Endometrium (tissue), 2 donors: Measurements from ENCODE around the gene GNAO1.

Experiments used
- FAIRE-seq: peaks from 2 replicates; lab custom pipeline; 2012; peaks lifted over from hg19 to GRCh38; lab: Jason Lieb, UNC
- donor health status: control.
- donor health status: control.

Gene GNAO1

DNA sequence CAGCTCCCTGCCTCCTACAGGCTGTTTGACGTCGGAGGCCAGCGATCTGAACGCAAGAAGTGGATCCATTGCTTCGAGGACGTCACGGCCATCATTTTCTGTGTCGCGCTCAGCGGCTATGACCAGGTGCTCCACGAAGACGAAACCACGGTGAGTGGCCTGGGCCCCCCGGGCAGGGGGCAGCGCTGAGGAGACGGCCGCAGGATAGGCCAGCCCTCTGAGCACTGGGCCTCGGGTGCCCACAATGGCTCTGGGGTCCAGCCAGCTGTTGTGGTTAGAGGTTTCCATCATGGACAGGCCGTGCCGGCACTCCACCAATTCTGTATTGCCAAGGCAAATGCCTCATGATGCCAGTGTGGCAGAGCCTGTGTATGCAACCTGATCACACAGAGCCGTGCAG is 145.4 kb downstream of the GNAO1 start:
- FAIRE-seq: no peak

DNA sequence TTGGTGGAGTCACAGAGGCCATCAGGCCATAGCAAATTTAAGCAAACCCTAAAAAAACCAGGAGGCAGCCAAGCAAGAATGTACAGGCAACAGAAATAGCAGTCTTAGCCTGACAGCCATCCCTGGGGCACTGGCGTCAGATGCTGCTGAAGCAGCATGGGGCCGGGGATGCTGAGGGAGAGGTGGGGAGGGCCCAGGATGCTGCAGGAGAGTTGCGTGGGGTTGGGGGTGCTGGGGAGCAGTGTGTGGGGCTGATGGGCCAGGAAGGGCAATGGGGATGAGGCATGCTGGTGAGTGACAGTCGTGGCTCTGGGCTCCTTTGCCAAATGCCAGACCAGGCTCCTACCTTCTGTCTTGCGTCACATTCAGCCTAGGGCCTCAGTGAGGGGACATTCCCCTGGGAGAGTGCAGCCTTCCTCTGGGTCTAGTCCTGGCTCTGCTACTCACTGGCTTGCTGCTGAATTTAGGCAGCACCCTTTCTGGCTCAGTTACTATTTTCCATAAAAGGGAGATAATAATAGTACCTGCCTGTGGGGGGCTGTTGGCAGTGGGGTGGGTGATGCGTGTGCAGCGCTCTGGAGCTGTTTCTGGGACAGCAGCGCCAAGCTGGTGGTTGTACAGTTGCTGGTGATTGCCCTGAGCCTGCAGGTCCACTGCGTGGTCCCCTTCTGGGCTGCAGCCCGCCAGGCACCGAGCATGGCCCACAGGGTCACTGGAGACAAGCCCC is 146.0 kb downstream of the GNAO1 start:
- no peak for FAIRE-seq

DNA sequence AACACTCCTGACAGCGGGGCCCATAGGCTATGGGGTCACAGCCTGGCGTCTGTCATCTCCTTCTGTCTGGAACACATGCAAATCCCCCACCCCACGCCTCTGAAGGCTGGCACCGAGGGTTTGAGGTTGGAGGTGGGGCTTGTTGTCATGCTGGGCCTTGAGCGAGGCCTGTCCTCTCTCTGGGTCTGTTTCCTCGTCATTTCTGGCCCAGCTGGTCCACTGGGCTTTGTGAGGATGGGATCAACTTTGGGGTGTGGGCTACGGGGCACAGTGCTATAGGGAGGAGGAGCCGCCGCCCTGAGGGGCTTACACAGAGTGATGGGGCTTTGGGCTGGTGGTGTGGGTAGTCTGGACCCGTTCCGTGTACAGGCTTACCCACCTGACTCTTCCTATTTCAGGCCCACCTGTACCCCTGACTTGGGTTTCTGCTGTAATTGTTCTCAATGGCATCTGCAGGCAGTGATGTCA is 146.6 kb downstream of the GNAO1 start:
- FAIRE-seq: no peak

DNA sequence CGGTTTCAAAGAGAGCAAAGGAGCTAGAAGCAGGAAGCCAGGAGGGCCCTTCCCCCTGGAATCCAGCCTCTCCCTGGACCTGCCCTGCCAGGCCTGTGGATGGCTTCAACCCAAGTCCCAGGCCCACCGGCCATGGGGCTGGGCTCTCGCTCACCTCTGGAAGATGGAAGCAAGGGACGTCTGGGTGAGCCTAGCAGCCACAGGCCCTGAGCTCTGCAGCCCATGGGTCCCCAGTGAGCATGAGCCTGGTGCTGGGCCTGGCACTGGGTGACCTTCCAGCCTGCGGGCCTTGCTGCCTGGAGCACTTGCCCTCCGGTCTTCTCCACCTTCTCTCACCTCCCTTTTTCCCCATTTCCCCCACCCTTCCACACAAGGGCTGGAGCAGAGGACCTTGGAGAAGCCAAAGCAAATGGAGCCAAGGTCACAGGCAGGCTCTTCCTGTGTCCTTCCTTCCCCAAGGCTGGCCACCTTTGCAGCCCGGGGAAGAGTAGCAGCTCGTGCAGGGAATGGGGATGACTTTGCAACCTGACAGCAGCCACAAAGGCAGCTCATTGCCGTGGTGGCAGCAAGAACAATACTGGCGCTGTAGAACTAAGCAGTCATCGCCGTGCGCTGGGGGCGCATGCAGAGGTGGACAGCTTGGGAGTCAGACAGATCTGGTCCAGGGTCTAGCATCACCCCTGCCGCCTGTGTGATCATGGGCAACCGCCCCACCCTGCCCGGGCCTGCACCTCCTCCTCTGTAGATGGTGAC is 147.5 kb downstream of the GNAO1 start:
- no peak for FAIRE-seq

DNA sequence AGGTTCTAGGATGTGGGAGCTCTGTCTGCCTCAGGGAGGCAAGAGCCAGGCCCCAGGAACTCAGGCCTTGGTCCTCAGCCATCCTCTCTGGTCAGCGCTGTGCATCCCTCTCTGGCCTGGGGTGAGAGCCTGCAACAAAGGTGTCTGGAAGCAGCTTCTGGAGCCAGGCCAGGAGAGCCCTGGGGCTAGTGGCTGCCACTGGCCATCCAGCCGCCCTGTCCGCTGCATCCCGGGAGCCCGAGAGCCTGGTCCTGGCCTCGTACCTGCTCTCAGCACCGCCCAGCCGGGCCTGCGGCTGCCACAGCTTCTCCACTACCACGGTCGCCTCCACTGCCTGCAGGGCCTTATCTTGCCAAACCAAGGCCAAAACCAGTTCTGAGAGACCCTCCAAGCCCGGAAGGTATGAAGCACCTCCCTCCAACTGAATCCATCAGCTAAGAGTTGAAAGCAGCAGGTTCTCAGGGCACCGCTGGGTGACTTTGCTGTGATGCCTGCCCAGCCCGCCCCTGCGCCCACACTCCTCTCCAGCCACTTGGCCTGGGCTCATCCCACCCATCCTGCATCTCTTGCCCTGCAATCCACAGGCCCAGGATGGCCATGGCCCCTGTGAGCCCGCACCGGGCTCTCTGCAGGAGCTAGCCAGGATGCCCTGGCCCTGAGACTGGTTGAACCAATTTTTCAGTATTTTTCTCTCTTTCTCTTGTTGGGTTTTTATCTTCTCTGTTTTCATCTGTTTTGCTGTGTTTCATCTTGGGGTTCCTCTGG is 148.3 kb downstream of the GNAO1 start:
- no peak for FAIRE-seq

DNA sequence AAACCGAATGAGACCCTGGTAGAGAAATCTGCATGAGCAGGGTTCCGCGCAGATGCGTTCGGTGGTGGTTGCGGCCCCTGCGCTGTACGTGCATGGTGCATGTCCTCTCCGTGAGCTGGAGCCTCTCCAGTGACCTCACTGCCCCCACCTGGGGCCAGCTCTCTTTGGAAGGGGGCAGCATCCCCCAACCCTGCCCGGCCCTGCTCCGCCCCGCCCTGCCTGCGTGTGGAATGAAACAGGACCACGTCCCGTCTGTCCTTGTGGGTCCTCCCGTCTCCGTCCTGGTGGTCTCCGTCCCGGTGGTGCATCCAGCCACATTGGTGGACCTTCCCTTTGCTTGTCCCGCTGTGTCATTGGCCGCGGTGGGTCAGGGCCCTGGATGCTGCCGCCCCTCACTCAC is 149.1 kb downstream of the GNAO1 start:
- no peak for FAIRE-seq

DNA sequence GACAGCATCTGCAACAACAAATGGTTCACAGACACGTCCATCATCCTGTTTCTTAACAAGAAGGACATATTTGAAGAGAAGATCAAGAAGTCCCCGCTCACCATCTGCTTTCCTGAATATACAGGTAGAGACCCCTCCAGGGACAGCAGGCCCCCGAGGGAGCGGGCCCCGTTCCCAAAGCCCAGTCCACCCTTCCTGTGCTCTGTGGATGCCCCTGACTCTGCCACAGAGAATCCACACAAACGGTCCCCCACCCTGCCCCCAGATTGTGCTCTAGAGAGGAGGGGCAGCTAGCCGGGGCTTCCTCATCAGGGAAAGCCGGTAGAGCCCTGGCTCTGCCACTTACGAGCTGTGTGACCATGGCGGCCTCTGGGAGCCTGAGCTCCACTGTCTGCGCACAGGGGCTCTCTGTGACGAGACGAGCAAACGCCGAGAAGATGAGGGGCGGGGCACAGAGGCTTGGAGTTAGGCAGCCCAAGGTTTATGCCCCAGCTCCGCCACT is 149.6 kb downstream of the GNAO1 start:
- FAIRE-seq: no peak

DNA sequence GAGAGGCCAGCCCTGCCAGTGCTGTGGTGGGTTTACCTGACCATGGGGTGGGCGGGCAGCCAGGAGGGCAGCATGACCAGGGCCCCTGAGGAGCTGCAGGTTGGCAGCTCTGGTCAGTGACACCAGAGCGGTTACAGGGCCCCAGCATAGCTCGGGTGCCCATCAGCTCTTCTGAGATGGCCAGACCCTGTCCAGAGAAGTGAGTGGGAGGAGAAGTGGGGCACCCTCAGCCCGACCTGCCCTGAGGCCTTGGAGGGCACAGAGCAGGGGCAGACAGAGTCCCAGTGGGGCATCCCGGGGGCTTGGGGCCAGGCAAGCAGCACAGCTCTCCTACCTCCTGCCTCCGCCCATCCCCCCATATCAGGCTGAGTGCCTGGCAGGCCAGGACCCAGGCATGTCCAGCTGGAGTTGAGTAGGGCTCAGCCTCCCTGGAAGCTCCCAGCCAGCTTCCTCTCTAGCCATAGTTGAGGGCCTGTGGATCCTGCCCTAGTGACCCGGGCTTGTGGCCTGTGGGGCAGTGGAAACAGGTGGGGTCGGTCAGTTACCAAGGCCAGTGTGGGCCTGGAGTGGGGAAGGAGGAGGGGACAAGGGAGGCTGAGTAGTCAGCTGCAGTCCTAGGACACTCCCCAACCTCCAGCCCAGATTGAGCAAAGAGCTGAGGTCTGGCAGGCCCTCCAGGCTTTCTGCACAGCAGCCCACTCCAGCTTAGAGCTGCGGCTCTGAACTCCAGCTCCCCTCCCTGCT is 150.5 kb downstream of the GNAO1 start:
- no peak for FAIRE-seq

DNA sequence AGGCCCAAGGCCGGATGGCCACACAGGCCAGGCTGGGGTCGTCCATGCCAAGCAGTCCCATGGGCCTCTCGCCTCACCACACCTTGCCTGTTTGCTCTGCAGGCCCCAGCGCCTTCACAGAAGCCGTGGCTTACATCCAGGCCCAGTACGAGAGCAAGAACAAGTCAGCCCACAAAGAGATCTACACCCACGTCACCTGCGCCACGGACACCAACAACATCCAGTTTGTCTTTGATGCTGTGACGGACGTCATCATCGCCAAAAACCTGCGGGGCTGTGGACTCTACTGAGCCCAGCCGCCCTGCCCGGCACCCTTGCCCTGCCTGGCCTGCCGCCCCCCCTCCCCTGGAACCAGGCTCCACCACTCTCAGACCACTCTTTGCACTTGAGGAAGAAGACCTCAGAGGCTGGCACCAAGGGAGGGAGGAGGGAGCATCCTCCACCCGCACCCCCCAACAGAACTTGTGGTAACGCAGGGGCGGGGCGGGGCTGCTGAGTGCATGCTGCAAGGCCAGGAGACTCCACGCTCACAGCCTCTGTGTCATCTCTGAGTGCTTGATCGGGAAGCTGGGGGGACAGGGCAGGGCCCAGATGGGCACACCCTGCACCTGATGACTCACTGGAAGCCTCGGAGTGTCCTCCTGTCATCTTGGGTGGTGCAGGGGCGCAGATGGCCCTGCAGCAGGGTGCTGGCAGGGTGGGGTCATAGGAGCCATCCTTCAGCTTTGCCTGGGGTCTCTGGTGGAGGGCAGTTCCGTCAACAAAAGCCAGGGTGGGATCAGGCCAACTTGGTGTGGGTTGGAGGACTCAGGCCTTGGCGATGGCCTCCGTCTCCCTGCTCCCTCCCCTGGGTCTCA is 152.6 kb downstream of the GNAO1 start:
- FAIRE-seq: no peak

DNA sequence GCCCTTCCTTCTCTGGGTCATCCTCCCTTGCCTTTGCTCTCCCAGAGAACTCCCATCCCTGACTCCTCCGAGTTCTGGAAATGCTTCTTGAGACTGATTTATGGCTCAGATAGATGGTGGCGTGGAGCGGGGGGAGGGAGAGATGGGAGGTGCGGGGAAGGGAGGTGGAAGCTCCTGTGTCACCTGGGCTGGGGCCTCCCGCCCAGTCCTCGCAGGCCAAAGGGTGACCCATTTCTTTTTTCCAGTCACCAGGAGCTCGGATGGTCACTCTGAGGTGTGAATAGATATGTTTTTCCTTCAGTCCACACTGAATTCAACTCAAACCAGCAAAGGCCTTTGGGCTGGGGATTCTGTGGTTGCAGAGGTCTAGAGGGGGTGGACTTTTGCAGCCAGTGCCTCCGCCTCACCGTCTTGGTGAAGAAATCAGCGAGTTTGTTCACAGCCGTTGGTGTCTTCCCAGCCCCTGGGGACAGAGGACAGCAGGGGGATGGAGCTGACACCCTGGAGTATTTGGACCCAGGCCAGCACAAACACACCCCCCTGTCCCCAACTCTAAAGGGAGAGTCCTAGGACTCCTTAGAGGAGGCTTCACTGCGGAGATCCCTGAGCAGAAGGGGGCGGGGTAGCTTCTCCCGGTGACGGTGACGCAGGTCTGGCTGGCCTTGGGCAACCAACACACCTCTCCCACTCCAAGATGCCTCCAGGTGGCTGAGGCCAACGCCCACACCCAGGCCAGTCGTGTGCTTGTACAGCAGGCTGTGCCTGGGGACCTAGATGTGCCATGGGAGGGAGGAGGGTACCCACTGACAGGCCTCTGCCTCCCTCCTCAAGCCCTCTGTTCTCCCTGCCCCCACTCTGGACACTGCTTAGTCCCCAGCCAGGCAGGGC is 153.5 kb downstream of the GNAO1 start:
- FAIRE-seq: no peak

DNA sequence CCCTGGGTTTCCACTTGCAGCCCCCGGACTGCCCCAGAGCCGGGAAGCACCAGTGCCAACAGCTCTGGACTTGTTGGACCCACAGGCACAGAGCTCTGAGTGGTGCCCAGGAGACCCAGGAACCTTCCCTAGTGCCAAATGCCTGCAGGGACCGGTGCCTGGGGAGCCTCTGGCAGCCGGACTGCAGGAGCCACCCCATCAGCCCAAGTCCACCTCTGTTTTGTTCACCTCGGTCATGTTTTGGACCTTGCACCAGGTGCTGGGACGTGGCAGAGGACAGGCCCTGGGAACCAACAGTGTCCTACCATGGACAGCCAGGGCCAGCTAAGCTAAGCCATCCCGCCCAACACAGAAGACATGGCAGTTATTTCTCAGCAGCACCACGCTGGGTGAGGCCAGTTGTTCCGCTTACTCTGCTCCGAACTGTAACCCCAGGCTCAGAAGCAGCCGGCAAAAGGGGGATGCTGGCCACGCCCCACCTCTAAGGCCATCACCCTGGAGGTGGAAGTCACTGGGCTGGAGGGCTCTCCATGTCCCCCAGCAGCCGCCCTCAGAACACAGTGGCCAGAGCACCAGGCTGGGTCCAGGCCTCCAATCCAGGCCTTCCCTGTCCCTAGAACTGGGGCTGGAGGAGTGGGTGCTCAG is 154.2 kb downstream of the GNAO1 start:
- FAIRE-seq: no peak

DNA sequence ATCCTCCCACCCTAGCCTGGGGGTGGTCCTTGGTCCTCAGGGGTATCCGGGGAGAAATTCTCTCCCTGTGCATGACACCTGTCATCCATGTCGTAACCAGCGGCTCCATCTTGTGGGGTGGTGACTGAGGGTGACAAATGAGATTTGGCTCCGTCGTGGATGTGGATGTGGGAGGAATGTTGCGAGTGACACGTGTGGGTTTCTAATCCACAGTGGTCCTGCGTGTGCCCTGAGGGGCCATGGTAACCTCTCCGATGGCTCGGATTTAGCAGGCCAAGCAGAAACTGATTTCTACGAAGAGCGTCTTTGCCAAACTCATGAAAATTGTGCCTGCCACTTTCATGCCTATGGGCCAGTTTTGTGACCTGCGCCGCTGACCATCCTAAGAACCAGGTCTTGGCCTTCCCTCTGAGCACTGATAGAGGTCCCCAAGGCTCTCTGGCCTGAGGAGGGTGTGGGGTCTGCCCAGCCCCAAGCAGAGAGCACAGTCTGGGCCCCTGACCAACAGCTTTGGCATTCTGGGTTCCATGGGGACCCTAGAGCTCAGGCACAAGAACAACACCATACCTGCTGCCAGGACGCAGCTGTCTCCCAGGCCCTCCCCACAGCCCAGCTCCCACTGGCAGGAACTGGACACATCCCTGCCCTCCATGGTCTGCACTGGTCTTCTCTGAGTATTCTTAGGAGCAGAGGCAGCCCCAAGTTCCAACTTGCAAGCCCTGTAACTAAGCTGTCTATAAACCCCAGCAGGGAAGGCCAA is 155.0 kb downstream of the GNAO1 start:
- FAIRE-seq: no peak

DNA sequence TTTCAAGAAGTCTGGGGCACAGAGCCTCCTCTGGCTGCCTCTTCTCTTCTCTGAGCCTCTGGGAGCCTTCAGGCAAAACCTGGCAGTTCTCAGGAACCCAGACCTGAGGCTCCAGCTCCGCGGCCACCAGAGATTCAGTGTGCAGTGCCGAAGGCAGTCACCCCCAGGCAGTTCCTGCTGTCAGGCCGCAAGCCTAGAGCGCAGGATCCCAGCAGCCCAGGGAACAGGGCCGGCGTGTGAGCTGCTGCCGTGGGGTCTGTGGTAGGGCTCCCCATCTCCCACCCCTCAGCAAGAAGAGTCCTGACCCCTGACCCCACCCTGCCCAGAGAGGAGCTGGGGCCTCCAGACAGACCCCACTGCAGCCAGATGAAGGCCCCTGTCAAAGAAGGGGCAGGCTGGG is 155.9 kb downstream of the GNAO1 start:
- FAIRE-seq: no peak

DNA sequence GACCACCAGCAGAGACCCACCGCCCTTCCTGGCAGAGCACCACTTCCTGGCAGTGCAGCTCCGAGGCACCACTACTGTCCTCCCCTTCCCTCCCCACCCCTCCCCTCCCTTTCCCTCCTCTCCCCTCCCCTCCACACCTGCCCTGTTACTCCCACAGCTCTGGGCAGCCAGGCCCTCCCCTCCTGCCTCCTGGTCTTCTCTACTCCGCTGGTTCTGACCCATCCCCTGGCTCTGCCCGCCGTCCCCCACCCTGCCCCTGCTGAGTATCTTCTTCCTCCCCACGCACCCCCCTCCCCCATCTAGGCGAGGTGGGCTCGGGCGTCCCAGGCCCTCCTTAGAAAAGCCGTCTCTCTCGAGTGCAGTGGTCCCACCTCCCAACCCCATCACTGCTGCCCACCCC is 156.4 kb downstream of the GNAO1 start:
- no peak for FAIRE-seq

DNA sequence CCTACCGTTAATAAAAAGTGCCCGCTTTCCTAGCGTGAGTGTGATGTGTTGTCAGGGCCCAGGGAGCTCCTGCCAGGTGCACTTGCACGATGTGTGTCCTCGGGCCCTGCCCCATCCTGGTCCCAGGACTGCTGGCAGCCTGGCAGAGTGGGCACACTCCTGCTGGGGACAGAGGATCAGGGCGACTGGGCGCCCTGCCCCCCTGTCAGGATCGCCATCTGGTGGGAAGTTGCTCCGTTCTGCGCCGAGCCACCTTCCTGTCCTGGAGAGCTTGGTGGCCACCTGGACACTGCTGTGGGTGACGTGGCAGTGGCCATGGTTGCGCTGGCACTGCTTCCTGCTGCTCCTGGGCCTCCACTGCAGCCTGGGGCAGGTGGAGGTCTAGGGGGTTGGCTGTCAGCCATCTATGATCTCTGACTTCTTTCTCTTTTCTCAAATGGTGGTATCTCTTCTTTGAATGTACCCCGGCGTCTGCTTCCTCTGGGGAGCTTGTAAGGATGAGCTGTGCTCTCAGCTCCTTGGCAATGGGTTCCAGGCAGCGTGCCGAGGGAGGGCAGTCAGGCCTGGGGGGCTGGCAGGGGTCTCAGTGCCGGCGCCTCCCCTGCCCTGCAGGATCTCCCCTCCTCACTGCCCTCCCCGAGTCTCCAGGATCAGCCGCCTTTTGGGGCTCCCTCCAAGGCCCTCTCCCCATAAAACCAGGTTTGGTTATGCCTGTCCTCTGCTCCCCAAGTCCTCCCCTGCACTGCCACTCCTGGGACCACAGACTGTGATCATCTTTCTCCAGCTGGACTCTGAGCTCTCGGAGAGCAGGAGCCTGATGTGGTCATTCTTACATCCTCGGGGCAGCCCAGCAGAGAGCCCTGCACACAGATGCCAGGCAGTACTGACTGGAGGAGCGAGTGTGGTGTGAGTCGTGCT is 157.1 kb downstream of the GNAO1 start:
- no peak for FAIRE-seq

DNA sequence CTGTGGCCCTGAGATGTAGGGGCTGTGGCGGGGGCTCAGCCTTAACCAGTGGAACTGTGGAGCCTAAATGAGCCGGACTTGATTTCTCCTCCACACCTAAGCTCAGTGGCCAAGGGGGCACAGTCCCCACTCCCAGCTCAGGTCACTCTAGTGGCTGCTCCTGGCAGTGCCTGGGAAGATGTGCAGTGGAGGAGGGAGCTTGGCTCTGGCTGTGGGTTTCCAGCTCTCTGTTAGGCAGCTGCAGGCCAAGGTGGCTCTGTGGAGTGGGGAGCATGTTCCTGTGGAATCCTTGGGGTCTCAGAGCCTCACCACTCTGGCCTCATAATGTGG is 157.8 kb downstream of the GNAO1 start:
- no peak for FAIRE-seq

DNA sequence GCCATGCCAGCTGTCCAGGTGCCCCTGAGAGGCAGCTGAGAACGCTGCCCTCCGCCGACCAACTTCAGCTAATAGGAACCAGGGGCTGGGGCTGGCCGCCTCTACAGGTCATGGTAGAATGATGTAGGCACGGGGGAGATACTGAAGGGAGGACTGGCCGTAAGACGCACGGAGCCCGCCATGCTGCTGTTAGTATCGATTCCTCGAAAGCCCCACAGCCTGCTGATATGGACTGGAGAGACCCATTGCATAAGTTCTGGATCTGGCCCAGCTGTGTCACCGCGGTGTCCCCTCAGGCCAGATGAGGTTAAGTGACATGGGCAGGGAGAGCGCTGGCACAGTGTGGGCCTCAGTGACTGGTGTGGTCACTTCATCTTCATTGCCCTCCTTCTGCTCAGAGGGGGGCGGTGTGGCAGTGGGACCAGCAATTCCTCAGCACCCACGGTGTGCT is 158.4 kb downstream of the GNAO1 start:
- FAIRE-seq: no peak
